Activated gamma-delta T cell (primary cell): ENCODE results near the gene STXBP1.

Experiments
- DNase-seq: peaks from one replicate; lab custom pipeline; 2025; lab: John Stamatoyannopoulos, UW

STXBP1 gene

DNA sequence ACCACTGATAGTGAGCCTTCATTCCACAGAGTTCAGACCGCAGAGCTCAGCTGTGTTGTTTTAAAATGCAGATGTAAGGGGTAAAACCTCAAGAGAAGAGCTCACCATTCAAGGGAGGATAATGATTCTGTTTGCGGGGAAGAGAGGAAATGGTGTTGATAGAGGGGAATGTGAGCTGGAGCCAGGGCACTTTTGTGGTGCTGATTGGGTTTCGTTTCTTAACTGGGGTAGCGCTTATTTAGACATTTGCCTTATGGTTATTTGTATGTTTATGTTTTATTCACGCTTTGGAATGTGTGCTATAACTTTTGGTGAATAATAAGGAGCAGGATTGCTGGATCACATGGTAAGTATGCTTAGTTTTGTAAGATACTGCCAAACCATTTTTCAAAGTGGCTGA lies 42.5 kb downstream of the STXBP1 start:
- DNase-seq, result no peak

DNA sequence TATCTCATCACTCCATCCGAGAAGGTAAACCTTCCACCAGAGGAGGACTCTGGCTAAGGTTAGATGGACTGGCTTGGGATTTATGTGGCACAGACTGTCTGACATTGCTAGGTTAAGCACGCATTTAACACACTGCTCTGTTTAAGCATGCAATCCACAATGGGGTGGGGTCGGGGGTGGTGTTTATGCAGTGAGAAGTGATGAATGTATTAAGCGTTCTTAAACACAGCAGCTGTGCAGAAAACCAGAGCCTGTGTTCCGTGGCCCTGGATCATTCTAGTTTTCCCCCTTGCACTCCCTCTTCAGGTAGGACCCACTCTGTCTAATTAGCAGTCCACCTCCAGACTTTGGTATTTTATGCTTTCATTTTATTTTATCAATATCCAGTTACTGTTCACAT lies 46.4 kb downstream of the STXBP1 start:
- DNase-seq, result no peak

DNA sequence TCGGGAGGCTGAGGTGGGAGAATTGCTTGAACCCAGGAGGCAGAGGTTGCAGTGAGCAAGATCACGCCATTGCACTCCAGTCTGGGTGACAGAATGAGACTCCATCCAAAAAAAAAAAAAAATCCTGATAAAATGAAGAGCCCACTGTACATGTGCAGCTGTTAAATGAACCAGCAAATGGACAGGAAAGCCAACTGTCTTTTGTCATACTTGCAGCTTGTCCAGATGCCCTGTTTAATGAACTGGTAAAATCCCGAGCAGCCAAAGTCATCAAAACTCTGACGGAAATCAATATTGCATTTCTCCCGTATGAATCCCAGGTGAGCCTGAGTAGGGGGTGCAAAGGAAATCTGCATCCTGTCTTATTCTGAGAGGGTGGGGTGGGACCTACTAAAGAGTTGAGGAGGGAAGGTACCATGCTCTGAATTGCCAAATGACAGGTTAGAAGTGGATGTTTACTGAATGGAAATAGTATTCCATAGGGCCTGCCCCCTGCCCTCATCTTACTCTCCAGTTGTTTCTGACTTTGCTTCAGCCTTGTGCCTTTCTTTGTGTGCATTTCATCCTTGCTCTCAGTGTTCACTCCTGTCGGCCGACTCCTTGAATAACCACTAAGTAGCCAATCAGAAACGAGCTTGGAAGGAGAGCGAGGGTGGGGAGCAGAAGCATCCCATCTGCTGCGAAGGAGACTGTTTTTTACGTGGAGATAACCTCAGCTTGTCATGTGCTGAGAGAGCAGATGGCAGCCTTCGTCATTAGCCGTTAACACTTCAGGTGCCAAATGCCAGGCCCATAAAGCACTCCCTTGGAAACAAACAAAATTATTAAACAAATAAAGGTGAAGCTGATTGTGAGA lies 49.0 kb downstream of the STXBP1 start:
- no peak for DNase-seq

DNA sequence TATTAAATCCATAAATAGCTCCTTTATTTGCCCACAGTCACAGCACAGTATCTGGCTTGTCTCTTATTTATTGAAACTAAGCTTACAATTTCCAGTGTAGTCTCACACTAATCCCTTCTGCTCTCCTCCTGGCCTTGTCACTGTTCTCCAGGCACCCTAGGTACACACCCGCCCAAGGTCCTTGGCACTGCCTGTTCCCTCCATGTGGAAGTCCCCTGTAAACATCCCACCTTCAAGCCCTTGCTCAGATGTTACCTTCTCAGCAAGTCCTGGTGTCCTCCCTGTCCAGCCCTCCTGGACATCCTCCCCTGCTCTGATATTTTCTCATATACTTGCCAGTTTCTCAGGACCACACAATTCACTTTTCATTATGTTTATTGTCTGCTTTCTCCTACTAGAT lies 50.5 kb downstream of the STXBP1 start:
- DNase-seq, result no peak

DNA sequence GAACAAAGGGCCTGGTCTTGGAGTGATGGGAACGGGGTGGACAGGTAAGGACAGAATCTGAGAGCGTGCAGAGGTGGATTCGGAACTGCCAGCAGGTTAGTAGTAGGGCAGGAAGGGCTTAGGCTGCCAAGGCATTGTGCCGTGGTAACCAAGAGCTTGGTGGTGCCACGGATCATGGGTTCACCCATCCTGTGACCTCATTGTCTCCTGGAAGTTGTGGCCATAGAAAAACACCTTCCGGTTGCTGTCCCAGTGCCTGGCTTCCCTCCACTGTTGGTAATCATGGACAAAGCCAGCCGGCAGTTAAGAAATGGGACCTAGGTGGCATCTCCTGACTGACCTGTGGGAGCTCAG lies 52.2 kb downstream of the STXBP1 start:
- DNase-seq, result no peak

DNA sequence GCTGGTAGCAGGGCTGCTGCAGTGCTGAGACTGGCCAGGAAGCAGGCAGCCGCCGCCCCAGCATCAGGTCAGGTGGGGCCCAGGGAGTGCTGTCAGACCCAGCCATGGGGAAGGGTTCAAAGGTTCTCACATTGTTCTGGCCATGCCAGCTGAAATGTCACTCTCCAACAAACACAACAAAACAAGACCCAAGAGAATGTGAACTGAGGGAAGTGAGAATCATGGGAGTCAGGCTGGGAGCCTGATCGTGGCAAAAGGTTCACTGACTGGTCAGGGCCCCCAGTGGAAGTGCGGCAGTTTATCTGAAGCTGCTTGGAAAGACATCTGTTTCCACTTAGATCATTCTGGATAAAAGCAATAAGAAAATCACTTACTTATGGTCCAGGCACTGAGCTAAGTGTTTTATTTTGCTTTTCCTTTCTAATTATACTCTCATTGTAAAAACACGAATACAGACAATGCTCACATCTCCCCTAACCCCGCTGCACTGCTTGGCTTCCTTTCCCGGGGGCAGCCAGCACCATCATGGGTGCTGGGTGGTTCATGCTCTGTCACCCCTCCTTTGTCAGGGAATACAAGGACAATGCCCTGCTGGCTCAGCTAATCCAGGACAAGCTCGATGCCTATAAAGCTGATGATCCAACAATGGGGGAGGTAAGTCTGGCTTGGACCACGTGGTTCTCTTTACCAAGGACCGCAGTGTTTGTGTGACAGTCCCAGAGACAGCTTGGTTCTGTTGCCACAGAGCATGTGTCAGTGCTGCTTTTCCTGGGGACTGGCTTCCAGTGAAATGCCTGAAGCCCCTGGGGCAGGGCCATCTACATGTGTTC lies 52.8 kb downstream of the STXBP1 start:
- no peak for DNase-seq

DNA sequence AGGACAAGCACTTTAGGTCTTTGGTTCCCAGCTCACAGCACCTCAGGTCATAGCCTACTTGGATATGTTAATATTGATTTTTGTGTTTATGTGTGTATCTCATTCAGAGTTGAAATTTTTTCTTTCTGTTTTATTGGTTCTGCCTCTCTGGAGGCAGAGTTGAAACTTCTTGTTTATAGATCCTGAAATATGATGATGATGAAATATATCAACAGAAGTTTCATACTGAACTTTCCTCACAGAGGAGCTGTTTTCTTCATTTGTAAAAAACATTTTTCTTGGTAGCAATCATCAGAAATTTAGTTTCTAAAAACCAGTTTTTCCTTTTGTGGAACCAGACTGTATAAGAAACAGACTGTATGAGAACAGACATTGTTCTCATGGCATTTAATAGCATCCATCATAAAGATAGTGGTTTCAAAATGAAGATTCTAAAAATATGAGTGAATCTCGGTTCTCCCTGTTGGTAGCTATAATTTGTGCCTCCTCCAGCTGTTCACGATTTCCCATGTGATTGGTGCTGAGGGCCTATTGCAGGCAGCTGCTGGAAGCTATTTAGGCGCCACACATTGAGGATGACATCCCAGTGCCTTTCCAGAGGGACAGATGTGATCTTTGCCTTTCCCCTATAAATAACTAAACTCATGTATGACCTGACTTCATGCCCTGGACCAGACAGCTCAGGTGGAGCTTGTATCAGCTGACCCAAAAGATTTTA lies 55.2 kb downstream of the STXBP1 start:
- no peak for DNase-seq

DNA sequence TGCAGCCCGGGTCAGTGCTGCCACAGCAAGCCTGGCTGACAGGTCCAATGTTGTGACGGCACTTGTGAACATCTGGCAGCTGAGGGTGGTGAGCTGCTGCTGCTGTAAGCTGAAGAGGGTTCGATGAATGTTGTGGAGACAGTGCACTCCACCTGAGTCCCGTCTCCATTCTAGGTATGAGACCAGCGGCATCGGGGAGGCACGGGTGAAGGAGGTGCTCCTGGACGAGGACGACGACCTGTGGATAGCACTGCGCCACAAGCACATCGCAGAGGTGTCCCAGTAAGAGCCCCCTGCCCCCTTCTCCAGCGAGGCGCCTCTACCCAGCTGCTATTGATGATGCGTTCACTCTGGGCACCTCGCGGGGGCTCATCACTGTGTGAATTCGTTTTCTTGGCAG lies 55.8 kb downstream of the STXBP1 start:
- DNase-seq, result no peak

DNA sequence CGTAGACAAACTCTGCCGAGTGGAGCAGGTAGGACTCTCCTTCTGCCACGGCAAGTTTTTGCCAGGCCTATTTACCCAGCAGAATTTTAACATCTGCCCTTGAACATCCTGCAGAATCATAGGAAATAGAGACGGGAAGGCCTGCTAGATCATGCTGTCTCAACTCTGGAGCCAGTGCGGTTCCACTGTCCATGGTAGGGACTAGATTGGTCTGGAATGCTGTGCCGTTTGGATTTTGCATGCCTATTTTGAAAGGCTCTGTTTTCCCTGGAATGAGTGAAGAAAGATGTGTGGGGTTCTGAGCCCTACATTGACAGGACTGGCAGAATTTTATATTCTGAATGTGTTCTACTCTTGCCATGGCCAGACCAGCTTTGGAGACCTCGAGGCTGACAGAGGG lies 61.2 kb downstream of the STXBP1 start:
- no peak for DNase-seq

DNA sequence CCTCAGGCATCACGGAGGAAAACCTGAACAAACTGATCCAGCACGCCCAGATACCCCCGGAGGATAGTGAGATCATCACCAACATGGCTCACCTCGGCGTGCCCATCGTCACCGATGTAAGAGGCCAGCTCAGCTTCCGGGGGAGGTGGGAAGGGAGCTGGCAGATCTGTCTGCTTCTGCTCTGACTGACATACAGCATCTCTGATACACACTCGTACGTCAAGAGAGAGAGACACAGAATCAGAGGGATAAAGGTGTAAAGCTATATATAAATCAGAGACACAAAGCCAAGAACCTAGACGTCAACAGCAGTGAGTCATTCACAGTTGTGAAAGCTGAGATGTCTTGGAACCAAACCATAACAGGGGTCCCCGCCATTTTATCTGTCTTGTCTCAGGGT lies 64.6 kb downstream of the STXBP1 start:
- no peak for DNase-seq

DNA sequence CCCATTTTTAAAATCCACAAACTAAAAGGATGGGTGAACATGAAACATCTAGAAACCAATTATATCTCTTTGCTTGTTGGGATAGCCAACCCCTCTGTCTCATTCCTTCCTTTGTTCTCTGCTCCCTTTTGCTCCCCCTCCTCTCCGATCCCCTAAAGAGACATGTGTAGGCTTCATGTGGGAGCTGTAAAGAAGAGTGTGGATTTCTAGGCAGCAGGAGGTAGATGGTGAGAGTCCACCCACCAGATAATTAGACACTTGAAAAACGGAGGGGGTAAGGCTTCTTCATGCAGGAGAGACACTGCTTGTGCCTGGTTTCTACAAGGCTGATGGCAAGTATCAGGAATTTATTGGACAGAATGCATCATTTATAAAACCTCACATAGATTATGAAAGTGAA lies 67.4 kb downstream of the STXBP1 start:
- no peak for DNase-seq

DNA sequence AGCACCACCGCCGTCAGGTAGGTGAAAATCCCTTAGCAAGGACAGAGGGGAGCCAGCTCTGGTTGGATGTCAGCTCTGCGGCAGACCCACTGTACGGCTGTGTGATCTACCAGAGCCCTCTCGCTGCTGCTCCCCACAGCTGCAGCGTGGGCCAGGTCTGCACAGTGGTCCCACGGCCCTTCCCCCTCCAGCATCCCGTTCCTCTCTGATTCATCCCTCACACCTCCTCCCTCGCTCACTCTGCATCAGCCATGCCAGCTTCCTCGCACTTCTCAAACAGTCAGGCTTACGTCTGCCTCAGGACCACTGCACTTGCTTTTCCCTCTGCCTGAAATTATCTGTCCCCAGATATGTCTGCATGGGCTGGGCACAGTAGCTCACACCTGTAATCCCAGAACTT lies 68.1 kb downstream of the STXBP1 start:
- no peak for DNase-seq

DNA sequence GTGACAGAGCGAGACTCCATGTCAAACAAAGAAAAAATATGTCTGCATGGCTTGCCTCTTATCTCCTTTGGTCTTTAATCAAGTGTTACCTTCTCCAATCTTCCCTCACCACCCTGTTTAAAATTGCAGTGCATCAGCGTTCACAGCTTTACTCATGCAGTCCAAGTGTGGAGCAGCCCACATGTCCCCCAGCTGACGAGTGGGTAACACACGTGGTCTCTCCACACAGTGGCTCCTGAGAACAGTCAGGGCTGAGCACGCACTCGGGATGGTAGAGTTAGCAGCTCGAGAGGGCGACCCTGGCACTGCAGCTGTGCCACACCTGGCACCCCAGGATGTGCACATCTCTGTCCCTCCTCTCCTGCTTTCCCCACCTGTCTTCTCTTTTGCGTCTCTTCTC lies 68.8 kb downstream of the STXBP1 start:
- no peak for DNase-seq

DNA sequence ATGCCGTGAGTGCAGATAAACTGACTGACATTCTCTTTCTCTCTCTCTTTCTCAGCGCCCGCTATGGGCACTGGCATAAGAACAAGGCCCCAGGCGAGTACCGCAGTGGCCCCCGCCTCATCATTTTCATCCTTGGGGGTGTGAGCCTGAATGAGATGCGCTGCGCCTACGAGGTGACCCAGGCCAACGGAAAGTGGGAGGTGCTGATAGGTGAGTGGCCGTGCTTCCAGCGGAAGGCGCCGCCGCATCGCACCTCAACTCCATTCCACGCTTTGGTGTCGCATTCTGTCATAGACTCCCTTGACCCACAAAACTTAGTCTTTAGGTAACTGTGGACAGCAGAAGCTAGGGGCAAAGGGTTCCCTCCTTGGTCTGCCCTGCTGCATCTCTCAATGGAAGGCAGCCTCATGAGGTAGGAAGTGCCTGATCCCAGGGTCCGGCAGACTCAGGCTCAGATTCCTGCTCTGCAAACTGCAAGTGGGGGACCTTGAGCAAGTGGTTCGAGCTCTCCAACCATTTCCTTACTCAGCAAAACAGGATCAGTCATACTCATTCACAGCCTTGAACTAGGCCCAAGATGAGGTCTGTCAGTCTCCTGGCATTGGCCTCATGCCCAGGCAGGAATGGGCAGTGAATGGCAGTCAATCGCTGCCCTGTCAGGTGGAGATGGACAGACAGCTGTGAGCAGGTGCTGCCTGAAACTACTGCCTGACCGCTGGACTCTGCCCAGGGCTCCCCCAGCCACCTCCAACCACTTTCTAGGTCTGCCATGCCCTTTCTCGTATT lies 70.5 kb downstream of the STXBP1 start:
- no peak for DNase-seq

DNA sequence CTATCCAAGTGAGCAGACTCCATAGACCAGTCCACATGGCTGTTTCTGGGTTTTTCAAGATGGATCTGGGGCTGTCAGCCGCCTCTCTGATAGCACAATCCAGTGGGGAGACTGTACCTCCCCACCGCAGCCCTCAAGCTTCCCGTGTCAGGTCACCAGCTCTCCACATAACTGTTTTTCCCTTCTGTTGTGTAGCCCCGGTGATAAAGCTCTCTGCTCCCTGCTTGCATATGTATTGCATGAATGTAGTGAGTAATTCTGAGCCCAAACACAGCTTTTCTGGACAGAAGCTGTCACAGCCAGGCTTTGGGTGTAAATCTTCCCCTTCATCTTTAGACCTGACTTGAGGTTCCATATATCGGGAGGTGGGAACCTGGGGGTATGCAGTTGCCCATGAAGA lies 71.6 kb downstream of the STXBP1 start:
- DNase-seq, result no peak

DNA sequence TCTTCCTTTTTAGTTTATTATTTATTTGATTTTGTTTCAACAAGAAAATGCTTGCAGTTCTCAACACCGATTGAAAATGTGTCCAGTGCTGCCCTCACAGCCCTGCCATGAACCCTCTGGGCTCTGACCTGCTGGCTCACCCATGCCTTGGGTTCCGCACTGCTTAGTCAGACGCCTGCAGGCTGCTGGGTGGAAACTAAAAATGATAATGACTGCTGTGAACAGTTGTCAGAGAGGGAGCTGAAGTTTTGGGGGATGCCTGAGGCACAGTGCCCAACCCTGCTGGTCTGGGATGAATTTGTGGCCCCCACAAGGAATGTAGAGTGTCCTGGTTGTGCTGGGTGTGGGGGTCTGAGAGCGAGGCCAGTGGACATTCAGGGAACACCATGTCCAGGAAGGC lies 72.5 kb downstream of the STXBP1 start:
- DNase-seq, result no peak

DNA sequence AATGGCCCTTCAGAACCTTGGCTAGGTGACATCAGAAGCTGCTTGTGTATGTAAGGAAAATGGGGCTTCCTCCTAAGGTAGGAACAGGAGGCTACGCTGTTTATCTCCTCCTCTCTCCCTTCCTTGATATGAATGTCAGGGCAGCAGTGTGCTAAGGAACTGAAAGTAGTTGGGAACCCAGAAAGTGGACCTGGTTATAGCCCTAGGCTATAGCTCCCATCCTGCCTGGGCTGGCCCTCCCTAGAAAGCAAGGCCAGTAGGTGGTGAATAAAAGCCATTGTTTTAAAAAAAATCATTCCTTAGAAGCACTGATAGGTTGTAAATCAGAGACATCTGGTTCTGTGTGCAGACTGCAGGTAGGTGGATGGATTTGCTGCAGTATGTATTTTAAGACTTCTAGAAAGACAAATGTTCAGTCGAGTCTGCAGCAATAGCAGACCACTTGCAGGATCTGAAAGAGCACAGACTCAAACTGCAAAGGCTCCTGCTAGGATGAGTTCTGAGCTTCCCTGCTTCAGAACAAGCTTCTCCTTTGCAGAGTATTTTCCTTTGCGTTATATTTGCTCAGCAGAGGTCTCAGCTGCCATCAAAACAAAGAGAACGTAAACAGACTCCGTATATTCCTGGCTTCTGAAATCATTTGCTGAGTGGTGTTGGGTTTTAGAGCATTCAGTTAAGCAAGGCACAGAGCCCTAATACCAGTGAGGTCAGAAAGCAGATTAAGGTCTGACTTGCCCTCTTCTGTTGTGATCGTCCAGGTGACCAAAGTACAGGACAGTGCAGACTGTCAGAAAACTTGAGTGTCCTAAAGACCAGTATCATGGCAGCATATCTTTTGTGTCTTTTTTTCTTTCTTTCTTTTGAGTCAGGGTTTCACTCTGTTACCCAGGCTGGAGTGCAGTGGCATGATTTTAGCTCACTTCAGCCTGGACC lies 74.7 kb downstream of the STXBP1 start:
- DNase-seq, result no peak

DNA sequence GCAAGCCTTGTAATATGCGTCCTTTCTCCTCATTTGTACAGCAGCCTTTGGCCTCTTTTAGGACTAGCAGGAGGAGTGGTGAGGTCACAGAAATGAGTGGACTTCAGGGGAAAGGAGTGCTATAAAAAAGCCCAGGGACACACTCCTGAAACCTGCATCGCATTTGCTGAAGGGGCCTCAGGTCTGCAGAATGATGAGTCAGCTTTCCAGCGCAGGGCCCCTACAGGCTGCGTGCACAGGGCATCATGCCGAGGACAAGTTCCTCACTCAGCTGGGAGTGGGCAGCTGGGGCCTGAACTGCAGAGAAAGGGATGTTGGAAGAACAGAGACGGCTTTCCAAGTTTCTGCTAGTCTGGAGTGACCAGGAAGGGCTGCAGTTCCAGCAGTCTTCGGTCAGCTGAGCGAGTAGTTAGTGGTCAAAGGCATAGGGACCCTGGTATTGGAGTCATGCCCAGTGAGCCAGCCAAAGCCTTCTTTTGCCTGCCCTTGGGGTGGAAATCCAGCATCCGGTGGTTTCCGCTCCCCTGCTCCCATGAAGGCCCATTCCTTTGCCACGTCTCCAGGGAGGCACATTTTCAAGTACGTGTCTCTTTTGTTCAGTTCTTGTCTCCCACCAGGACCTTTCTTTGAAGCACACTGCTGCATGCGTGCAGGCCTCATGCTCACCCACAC lies 77.4 kb downstream of the STXBP1 start:
- DNase-seq, result no peak

DNA sequence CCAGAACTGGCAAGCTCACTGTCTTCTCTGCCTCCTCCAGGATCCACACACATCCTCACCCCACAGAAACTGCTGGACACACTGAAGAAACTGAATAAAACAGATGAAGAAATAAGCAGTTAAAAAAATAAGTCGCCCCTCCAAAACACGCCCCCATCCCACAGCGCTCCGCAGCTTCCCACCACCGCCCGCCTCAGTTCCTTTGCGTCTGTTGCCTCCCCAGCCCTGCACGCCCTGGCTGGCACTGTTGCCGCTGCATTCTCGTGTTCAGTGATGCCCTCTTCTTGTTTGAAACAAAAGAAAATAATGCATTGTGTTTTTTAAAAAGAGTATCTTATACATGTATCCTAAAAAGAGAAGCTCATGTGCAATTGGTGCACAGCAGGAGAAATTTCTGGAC lies 78.7 kb downstream of the STXBP1 start:
- no peak for DNase-seq

DNA sequence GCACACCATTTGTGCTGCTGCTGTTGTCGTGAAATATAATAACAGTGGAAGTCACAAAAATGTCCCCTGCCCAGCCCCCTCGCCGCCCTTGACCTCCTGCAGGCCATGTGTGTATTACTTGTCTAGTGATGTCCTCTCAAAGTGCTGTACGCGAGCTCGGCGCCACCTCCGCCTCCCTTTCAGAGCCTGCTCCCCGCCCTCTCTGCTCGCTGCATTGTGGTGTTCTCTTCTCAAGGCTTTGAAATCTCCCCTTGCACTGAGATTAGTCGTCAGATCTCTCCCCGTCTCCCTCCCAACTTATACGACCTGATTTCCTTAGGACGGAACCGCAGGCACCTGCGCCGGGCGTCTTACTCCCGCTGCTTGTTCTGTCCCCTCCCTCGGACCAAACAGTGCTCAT lies 80.0 kb downstream of the STXBP1 start:
- DNase-seq, result no peak
